ENCODE results near the gene ELP2.
"Not testable (repeated sequence)": the region's sequence is repeated elsewhere in the genome, so short reads cannot be mapped to it uniquely, and the experiment has no call there.

The ELP2 gene

GRCh38 chr18:36191711-36192110 is 62.0 kb downstream of the ELP2 start:
- DNase-seq, result no peak

GRCh38 chr18:36194600-36195315 is 65.1 kb downstream of the ELP2 start:
- DNase-seq, result no peak

DNA sequence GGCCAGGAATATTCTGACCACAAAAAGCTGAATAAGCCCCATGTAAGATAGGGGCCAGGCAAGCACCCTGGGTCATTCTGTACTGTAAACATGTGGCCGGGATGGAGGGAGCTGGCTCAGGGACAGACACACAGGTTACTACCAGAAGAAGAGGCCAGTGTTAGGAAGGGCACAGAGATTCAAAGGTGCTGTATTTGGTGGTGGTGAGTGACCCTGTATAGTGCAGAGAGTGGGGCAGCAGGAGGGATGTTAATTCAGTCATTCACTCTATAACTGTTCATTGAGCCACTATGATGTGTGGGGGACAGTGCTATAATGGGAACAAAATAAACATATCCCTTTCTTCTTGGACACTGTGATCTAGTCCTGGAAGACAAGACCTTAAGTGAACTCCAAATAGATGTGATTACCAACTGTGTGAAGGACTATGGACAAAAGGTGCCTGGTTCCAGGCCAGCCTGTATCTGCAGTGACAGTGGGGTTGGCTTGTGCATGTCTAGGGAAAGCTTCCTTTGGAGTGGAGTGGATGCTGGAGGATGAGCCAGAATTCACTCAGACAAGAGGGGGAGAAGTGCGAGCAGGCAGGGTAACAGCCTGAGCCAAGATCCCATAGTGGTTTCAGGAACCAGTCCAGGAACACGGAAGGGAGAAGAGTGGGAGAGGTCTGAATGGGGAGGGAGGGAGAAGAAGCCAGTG is 65.9 kb downstream of the ELP2 start:
- DNase-seq, result no peak

DNA sequence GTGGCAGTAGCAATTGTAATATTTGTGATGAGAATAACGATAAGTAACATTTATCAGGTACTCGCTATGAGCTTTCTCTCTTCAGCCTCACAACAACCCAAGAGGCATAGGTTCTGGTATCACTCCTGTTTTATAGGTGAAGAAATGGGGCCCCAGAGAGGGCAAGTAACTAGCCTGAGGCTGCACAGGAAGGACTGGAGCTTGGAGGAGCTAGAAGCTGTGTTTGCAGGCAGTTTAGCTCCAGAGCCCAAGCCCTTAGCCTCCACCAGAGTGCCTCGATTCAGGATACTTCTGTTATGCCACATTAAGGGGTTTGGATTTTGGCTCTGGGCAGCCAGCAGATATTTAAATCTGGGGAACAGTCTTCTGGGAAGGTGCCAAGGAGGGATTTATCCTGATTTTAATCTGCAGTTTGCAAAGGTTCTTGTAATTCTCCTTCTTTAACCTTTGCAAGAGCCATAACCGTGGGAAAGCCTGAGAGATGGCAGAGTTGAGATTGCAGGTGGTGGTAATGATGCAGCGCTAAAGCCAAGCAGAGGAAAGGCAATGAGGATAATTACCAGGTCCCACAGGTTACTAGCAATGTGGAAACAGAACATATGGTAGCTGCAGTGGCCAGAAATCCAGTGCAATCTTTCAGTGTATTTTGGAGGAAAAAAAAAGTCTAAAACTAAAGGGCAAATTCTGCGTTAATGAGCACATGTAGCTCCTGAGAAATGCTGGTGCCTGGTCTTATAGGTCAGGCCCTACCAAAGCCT is 66.7 kb downstream of the ELP2 start:
- no peak for DNase-seq

- no peak for DNase-seq
These were observed 67.9 kb downstream of the ELP2 start for GRCh38 chr18:36197511-36198166.

DNA sequence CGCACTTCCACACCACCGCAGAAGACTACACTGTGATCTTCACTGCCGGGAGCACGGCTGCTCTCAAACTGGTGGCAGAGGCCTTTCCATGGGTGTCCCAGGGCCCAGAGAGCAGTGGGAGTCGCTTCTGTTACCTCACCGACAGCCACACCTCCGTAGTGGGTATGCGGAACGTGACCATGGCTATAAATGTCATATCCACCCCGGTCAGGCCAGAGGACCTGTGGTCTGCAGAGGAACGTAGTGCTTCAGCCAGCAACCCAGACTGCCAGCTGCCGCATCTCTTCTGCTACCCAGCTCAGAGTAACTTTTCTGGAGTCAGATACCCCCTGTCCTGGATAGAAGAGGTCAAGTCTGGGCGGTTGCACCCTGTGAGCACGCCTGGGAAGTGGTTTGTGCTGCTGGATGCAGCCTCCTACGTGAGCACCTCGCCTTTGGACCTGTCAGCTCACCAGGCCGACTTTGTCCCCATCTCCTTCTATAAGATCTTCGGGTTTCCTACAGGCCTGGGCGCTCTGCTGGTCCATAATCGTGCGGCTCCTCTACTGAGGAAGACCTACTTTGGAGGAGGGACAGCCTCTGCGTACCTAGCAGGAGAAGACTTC is 70.1 kb downstream of the ELP2 start:
- no peak for DNase-seq

- DNase-seq, result no peak
These were observed 70.7 kb downstream of the ELP2 start for GRCh38 chr18:36200354-36200771.

DNA sequence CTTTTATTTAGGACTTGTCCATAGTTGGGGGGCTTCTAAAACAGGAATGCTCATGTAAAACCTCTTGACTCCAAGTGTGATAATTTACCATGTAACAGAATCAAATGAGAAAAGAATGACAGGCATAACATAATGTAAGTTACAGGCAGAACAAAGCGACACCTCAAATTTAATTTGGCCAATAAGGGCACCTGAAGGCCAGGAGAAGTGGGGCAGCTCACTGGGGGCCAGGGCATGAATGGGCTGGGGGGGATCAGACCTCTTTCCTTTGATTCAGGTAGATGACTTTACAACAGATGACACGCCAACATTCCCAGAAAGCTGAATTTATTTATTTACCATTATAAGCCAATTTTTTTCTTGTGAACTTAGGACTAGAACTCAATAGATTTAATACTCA is 72.1 kb downstream of the ELP2 start:
- no peak for DNase-seq

DNA sequence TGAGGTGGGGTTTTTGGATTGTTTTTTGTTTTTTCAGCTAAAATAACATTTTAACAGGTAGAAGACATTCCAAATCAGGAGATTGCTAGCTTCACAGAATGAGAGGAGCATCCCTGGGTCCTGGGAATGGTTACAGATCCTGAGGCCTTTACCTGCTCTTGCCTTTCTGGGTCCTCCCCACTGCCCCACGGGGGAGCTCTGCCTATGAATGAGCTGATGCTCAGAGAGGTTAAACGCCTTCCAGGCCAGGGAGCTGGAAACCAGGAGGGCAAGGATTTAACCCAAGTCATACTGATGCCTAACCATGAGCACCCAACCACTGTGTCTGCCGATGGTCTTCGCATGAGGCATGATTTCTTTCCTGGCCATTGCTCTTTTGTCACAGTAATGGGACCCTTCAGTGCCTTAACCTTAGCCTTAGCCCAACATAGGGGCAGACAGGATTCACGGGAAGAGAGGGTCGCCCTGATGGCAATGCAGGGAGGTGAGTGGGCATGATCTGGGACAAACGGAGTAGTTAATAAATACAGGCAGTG is 73.7 kb downstream of the ELP2 start:
- no peak for DNase-seq

- no peak for DNase-seq
These were observed 75.5 kb downstream of the ELP2 start for GRCh38 chr18:36205166-36205565.

DNA sequence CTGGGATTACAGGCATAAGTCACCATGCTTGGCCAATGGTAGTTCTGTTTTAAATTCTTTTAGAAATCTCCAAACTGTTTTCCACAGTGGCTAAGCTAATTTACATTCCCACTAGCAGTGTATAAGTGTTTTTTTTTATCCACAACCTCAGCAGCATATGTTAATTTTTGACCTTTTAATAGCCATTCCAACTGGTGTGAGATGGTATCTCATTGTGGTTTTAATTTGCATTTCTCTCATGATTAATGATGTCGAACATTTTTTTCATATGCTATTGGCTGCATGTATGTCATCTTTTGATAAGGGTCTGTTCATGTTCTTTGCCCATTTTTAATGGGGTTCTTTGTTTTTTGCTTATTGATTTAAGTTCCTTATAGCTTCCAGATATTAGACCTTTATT is 77.6 kb downstream of the ELP2 start:
- no peak for DNase-seq

DNA sequence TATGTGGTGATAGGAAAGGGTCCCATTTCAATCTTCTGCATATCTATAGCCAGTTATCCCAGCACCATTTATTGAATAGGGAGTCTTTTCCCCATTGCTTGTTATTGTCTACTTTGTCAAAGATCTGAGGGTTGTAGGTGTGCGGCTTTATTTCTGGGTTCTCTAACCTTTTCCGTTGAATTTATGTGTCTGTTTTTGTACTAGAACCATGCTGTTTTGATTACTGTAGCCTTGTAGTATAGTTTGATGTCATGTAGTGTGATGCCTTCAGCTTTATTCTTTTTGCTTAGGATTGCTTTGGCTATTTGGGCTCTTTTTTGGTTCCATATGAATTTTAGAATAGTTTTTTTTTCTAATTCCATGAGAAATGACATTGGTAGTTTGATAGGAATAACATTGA is 78.3 kb downstream of the ELP2 start:
- DNase-seq, result not testable (repeated sequence)

- no peak for DNase-seq
These were observed 81.9 kb downstream of the ELP2 start for GRCh38 chr18:36211612-36212065.

GRCh38 chr18:36212301-36213171 is 82.8 kb downstream of the ELP2 start:
- DNase-seq, result no peak

DNA sequence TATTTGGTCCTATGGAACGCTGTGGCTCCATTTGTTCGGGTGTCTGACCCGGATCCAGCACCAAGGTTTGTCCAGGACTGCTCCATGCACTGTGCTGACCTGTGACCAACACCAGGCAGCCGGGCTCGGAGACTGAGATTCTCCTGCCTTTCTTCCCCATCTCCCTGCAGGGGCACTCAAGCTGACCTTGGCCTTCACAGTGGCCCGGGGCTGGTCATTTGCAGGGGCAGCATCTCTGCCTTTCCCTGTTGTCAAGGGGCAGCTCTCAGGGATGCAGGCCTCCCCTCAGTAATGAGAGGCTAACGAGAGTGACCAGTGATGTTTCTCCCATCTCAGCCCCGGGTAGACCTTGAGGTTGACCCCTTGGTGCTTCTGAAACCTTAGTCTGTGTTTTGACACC is 85.1 kb downstream of the ELP2 start:
- no peak for DNase-seq

DNA sequence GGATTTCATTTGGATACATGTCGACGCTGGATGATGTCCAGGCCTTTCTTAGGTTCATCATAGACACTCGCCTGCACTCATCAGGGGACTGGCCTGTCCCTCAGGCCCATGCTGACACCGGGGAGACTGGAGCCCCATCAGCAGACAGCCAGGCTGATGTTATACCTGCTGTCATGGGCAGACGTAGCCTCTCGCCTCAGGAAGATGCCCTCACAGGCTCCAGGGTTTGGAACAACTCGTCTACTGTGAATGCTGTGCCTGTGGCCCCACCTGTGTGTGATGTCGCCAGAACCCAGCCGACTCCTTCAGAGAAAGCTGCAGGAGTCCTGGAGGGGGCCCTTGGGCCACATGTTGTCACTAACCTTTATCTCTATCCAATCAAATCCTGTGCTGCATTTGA is 85.9 kb downstream of the ELP2 start:
- DNase-seq, result no peak

GRCh38 chr18:36217348-36217747 is 87.6 kb downstream of the ELP2 start:
- no peak for DNase-seq

- no peak for DNase-seq
These were observed 99.5 kb downstream of the ELP2 start for GRCh38 chr18:36229188-36229587.

All from CD4-positive, alpha-beta T cell treated with Interleukin-17A for 4 hours (primary cell).